Bronchus fibroblast of lung (primary cell): ENCODE measurements around the gene CSF3. TPM values are rescaled to one million over a fixed set of nuclear protein-coding genes. Genes with fewer than 3 reads are reported as not detected.

Experiments used
- total RNA-seq: library from RNA; depleted of rRNA; stranded (reverse); fragments of >200 nt; gene quantifications from 2 replicates; pipeline ENCODE4 v1.2.3, GENCODE V29; 2015

The CSF3 gene
- 1.3 and 2.7 TPM in 2 replicates for total RNA-seq

DNA sequence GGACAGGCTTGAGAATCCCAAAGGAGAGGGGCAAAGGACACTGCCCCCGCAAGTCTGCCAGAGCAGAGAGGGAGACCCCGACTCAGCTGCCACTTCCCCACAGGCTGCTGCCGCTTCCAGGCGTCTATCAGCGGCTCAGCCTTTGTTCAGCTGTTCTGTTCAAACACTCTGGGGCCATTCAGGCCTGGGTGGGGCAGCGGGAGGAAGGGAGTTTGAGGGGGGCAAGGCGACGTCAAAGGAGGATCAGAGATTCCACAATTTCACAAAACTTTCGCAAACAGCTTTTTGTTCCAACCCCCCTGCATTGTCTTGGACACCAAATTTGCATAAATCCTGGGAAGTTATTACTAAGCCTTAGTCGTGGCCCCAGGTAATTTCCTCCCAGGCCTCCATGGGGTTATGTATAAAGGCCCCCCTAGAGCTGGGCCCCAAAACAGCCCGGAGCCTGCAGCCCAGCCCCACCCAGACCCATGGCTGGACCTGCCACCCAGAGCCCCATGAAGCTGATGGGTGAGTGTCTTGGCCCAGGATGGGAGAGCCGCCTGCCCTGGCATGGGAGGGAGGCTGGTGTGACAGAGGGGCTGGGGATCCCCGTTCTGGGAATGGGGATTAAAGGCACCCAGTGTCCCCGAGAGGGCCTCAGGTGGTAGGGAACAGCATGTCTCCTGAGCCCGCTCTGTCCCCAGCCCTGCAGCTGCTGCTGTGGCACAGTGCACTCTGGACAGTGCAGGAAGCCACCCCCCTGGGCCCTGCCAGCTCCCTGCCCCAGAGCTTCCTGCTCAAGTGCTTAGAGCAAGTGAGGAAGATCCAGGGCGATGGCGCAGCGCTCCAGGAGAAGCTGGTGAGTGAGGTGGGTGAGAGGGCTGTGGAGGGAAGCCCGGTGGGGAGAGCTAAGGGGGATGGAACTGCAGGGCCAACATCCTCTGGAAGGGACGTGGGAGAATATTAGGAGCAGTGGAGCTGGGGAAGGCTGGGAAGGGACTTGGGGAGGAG lies at the start of gene CSF3:
Gene CSF3, plus strand, starts transcription at position 436 of the 993 bp plus-strand sequence. Its CDS starts 35 bp downstream, at position 471.

DNA sequence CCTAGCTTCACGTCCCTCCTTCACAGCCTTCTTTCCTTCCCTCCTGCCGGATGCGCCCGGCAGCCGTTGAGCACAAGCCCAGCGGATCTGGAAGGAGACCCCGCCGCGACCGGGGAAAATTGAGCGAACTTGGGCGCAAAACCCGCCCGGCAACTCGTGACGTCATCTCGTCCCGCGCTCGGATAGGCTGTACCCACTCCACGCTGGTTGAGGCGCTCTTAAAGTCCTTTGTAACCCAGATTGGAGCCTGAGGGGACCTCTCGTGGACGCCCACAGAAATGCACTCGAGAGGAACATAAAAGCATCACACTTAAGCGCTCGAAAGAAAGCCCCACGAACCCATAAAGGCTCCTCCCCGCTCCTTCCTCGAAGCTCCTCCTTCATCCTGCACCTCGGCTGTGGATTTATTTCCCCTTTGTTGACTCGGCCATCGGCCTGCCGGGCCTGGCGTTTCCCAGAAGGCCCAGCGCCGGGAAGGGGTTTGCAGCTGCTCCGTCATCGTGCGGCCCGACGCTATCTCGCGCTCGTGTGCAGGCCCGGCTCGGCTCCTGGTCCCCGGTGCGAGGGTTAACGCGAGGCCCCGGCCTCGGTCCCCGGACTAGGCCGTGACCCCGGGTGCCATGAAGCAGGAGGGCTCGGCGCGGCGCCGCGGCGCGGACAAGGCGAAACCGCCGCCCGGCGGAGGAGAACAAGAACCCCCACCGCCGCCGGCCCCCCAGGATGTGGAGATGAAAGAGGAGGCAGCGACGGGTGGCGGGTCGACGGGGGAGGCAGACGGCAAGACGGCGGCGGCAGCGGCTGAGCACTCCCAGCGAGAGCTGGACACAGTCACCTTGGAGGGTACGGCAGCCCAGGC lies 34.7 kb upstream of the CSF3 start, which contains the start of gene PSMD3:
Gene PSMD3, plus strand, starts transcription at position 457 of the 856 bp plus-strand sequence. Its CDS starts 164 bp downstream, at position 621.

GRCh38 chr17:40062329-40063186 lies 47.3 kb downstream of the CSF3 start, which contains the start of gene THRA:
Gene THRA (plus strand): TSS chr17:40062965. CDS start chr17:40074489, 11,524 bp downstream.

Other genes with a start within 250 kb of the CSF3 start
- not detected in 2 replicates for gene IKZF3, start 151.1 kb upstream of the CSF3 start, total RNA-seq
- gene ZPBP2, start 147.2 kb upstream of the CSF3 start, total RNA-seq, result not detected in 2 replicates
- 1.9 and 3.7 TPM in 2 replicates for gene GSDMB, start 96.8 kb upstream of the CSF3 start, total RNA-seq
- gene ORMDL3, start 87.8 kb upstream of the CSF3 start, total RNA-seq, result 24.4 and 32.1 TPM in 2 replicates
- gene LRRC3C, start 87.7 kb upstream of the CSF3 start, total RNA-seq, result not detected in 2 replicates
- gene GSDMA, start 52.4 kb upstream of the CSF3 start, total RNA-seq, result not detected in 2 replicates
- 149 TPM in 2 replicates for gene PSMD3, start 34.6 kb upstream of the CSF3 start, total RNA-seq
- gene MED24, start 39.0 kb downstream of the CSF3 start, total RNA-seq, result 86.4 and 90.4 TPM in 2 replicates
- 24.5 and 24.7 TPM in 2 replicates for gene THRA, start 47.5 kb downstream of the CSF3 start, total RNA-seq
- 1.3 and 1.8 TPM in 2 replicates for gene NR1D1, start 85.1 kb downstream of the CSF3 start, total RNA-seq
- 36.1 and 46.1 TPM in 2 replicates for gene MSL1, start 106.5 kb downstream of the CSF3 start, total RNA-seq
- gene CASC3, start 125.1 kb downstream of the CSF3 start, total RNA-seq, result 28.8 and 32.1 TPM in 2 replicates
- gene RAPGEFL1, start 162.0 kb downstream of the CSF3 start, total RNA-seq, result 0.84 and 0.89 TPM in 2 replicates
- gene WIPF2, start 203.9 kb downstream of the CSF3 start, total RNA-seq, result 5.4 and 5.5 TPM in 2 replicates